ENCODE results near the gene C1orf174.

DNA sequence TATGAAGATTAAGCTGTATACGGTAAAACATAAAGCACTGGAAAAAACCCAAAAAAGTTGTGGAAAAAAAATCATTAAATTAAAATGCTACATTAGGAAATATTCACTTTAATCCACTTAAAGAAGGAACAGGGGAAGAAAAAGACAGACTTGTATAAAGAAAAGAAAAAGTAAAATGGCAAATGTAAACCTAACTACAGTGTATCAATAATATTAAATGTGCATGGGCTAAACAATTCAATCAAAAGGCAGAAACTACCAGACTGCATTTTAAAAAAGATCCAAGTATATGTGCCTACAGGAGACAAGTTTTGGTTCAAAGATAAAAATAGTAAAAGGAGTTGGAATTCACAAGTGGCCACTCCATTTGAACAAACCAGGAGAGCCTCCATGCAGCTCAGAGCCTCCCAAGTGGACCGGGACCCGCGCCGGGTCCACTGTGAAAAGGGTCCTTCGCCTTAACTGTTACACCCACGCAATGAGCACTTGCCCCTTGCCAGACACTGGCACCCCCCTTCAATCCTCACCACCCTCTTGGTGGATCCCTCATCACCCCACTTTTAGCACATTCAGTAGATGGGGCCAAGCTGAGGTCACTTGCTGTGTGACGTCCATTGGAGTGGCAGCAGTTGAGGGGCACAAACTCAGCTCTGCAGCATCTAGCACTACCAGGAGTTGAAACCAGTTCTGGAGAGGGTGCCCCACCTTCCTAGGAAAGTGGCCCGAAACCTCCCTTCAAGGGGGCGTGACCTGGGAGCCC is 898 bp downstream of the C1orf174 start:
- TF ChIP-seq, protein P1, sequence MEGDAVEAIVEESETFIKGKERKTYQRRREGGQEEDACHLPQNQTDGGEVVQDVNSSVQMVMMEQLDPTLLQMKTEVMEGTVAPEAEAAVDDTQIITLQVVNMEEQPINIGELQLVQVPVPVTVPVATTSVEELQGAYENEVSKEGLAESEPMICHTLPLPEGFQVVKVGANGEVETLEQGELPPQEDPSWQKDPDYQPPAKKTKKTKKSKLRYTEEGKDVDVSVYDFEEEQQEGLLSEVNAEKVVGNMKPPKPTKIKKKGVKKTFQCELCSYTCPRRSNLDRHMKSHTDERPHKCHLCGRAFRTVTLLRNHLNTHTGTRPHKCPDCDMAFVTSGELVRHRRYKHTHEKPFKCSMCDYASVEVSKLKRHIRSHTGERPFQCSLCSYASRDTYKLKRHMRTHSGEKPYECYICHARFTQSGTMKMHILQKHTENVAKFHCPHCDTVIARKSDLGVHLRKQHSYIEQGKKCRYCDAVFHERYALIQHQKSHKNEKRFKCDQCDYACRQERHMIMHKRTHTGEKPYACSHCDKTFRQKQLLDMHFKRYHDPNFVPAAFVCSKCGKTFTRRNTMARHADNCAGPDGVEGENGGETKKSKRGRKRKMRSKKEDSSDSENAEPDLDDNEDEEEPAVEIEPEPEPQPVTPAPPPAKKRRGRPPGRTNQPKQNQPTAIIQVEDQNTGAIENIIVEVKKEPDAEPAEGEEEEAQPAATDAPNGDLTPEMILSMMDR (IDR thresholded peaks at IDR 0.05; ENCODE audit: insufficient read depth, low read length, poor library complexity, severe bottlenecking), result no peak
- no peak for TF ChIP-seq EZH2phosphoT487 (conservative IDR thresholded peaks at IDR 0.05; ENCODE audit: low read length)
